Measurements from ENCODE around the gene KLF6. TPM values are rescaled to one million over a fixed set of nuclear protein-coding genes. Genes with fewer than 3 reads are reported as not detected.

The KLF6 gene
- total RNA-seq, 1 experiment from 2014 or later: 27.9 TPM

DNA sequence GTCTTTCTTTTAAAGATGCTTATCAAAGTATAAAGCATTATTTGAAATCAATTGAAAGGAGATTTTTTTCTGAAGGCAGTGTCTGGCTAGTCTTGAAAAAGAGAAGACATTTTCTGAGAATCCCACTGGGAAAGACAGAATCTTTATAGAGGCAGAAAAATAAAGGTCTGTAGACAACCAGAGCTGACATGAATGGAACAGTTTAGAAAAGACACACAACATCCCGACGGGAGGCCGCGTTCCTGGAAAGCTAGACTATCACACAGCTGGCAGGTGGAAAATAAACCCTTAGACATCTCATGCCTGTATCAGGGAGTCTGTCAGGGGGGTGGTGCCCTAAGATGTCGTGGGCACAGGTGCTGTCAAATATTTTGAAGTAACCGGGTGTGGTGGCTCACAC lies 48.0 kb upstream of the KLF6 start (continued):
- TF ChIP-seq ZNF396 (CRISPR knock-in tag; IDR thresholded peaks at IDR 0.05; ENCODE audit: borderline replicate concordance) (no peak), PRRX2 (CRISPR knock-in tag; IDR thresholded peaks at IDR 0.05) (no peak)

DNA sequence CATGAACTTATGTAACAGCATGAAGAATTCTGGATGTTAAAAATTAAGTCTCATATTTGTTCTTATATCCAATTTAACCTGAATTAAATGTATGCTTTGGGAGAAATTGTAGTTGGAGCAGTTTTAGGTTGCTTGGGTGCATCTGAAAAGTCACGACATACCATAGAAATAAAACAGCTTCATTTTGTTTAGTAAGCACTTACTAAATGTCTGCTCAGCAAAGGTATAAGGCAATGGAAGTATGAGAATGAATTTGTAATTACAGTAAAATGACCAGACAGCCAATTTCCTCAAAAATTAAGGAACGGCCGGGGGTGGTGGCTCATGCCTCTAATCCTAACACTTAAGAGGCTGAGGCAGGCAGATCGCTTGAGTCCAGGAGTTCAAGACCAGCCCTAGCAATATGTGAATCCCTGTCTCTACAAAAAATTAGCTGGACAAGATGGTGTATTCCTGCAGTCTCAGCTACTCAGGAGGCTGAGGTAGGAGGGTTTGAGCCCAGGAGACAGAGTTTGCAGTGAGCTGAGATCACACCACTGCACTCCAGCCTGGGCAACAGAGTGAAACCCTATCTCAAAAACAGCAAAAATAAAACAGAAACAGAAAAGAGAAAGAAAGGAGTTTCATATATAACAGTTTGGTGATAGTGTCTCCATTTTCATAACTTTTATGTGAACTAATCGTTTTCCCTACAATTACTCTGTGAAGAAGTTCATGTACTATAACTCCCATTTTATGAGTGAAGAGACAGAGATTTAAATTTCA lies 47.2 kb upstream of the KLF6 start:
- H3K4me3 Mint-ChIP-seq: no peak overlapping the region
- no peak for TF ChIP-seq GABPB1 (CRISPR knock-in tag; IDR thresholded peaks at IDR 0.05)
- TF ChIP-seq ZNF219 (CRISPR knock-in tag; IDR thresholded peaks at IDR 0.05; ENCODE audit: borderline replicate concordance): no peak
- TF ChIP-seq MYBL2 (CRISPR knock-in tag; IDR thresholded peaks at IDR 0.05): no peak
- no peak for TF ChIP-seq TP53 (CRISPR knock-in tag; IDR thresholded peaks at IDR 0.05)
- no peak for TF ChIP-seq SOX15 (CRISPR knock-in tag; IDR thresholded peaks at IDR 0.05)
- TF ChIP-seq, protein P1, sequence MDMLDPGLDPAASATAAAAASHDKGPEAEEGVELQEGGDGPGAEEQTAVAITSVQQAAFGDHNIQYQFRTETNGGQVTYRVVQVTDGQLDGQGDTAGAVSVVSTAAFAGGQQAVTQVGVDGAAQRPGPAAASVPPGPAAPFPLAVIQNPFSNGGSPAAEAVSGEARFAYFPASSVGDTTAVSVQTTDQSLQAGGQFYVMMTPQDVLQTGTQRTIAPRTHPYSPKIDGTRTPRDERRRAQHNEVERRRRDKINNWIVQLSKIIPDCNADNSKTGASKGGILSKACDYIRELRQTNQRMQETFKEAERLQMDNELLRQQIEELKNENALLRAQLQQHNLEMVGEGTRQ (CRISPR knock-in tag; IDR thresholded peaks at IDR 0.05): no peak
- no peak for TF ChIP-seq SP1 (CRISPR knock-in tag; conservative IDR thresholded peaks at IDR 0.05)
- TF ChIP-seq, protein P2, sequence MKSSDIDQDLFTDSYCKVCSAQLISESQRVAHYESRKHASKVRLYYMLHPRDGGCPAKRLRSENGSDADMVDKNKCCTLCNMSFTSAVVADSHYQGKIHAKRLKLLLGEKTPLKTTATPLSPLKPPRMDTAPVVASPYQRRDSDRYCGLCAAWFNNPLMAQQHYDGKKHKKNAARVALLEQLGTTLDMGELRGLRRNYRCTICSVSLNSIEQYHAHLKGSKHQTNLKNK (CRISPR knock-in tag; IDR thresholded peaks at IDR 0.05): no peak
- TF ChIP-seq, protein P3, sequence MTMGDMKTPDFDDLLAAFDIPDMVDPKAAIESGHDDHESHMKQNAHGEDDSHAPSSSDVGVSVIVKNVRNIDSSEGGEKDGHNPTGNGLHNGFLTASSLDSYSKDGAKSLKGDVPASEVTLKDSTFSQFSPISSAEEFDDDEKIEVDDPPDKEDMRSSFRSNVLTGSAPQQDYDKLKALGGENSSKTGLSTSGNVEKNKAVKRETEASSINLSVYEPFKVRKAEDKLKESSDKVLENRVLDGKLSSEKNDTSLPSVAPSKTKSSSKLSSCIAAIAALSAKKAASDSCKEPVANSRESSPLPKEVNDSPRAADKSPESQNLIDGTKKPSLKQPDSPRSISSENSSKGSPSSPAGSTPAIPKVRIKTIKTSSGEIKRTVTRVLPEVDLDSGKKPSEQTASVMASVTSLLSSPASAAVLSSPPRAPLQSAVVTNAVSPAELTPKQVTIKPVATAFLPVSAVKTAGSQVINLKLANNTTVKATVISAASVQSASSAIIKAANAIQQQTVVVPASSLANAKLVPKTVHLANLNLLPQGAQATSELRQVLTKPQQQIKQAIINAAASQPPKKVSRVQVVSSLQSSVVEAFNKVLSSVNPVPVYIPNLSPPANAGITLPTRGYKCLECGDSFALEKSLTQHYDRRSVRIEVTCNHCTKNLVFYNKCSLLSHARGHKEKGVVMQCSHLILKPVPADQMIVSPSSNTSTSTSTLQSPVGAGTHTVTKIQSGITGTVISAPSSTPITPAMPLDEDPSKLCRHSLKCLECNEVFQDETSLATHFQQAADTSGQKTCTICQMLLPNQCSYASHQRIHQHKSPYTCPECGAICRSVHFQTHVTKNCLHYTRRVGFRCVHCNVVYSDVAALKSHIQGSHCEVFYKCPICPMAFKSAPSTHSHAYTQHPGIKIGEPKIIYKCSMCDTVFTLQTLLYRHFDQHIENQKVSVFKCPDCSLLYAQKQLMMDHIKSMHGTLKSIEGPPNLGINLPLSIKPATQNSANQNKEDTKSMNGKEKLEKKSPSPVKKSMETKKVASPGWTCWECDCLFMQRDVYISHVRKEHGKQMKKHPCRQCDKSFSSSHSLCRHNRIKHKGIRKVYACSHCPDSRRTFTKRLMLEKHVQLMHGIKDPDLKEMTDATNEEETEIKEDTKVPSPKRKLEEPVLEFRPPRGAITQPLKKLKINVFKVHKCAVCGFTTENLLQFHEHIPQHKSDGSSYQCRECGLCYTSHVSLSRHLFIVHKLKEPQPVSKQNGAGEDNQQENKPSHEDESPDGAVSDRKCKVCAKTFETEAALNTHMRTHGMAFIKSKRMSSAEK (CRISPR knock-in tag; IDR thresholded peaks at IDR 0.05; ENCODE audit: borderline replicate concordance): no peak
- TF ChIP-seq, protein P4, sequence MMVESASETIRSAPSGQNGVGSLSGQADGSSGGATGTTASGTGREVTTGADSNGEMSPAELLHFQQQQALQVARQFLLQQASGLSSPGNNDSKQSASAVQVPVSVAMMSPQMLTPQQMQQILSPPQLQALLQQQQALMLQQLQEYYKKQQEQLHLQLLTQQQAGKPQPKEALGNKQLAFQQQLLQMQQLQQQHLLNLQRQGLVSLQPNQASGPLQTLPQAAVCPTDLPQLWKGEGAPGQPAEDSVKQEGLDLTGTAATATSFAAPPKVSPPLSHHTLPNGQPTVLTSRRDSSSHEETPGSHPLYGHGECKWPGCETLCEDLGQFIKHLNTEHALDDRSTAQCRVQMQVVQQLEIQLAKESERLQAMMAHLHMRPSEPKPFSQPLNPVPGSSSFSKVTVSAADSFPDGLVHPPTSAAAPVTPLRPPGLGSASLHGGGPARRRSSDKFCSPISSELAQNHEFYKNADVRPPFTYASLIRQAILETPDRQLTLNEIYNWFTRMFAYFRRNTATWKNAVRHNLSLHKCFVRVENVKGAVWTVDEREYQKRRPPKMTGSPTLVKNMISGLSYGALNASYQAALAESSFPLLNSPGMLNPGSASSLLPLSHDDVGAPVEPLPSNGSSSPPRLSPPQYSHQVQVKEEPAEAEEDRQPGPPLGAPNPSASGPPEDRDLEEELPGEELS (CRISPR knock-in tag; IDR thresholded peaks at IDR 0.05): no peak
- TF ChIP-seq, protein P5, sequence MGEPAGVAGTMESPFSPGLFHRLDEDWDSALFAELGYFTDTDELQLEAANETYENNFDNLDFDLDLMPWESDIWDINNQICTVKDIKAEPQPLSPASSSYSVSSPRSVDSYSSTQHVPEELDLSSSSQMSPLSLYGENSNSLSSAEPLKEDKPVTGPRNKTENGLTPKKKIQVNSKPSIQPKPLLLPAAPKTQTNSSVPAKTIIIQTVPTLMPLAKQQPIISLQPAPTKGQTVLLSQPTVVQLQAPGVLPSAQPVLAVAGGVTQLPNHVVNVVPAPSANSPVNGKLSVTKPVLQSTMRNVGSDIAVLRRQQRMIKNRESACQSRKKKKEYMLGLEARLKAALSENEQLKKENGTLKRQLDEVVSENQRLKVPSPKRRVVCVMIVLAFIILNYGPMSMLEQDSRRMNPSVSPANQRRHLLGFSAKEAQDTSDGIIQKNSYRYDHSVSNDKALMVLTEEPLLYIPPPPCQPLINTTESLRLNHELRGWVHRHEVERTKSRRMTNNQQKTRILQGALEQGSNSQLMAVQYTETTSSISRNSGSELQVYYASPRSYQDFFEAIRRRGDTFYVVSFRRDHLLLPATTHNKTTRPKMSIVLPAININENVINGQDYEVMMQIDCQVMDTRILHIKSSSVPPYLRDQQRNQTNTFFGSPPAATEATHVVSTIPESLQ (CRISPR knock-in tag; IDR thresholded peaks at IDR 0.05): no peak
- no peak for TF ChIP-seq GTF2I (CRISPR knock-in tag; conservative IDR thresholded peaks at IDR 0.05)
- TF ChIP-seq ZNF317 (CRISPR knock-in tag; IDR thresholded peaks at IDR 0.05; ENCODE audit: borderline replicate concordance, low read depth): no peak
- TF ChIP-seq, protein P6, sequence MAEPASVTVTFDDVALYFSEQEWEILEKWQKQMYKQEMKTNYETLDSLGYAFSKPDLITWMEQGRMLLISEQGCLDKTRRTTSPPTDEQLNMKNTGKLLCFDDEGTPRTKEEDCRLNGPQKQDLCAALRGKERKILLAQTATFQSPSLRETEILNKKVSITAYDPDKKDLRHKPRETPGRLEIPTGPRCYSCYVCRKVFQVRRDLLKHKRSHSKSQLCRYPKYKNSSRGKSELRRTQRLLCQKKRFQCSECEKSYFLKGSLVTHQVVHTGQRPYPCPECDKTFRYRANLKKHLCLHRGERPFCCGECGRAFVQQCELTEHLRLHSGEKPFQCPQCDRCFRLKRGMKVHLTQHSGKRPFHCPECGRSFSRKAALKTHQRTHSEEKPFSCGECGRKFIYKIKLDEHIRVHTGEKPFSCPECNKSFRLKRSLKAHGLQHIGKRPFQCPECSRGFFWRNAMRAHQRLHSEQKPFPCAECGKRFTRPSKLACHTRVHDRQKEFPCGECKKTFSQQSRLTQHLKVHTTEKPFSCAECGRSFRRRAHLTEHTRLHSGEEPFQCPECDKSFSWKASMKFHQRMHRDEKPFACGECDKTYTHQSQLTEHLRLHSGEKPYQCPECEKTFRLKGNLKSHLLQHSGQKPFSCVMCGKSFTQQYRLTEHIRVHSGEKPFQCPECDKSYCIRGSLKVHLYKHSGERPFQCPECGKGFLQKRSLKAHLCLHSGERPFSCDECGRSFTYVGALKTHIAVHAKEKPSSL (CRISPR knock-in tag; conservative IDR thresholded peaks at IDR 0.05): no peak
- TF ChIP-seq, protein P7, sequence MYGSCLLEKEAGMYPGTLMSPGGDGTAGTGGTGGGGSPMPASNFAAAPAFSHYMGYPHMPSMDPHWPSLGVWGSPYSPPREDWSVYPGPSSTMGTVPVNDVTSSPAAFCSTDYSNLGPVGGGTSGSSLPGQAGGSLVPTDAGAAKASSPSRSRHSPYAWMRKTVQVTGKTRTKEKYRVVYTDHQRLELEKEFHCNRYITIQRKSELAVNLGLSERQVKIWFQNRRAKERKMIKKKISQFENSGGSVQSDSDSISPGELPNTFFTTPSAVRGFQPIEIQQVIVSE (CRISPR knock-in tag; IDR thresholded peaks at IDR 0.05; ENCODE audit: borderline replicate concordance): no peak
- H3K27ac Mint-ChIP-seq: no peak overlapping the region
- H3K36me3 Mint-ChIP-seq: no peaks in the 10 kb centered on the region
- H3K9me3 Mint-ChIP-seq: no peaks in the 10 kb centered on the region
- no peaks in the 10 kb centered on the region for H3K27me3 Mint-ChIP-seq (ENCODE audit: low read depth)
- CTCF ChIA-PET: no interaction called here
- DNase-seq (ENCODE audit: low spot score): no peak
- no peak for ATAC-seq
- H3K4me1 Mint-ChIP-seq: peaks cover 45% of the 10 kb centered on the region
- POLR2A ChIA-PET: interaction anchor here (1.0 kb wide), 1 partner anchor 47 kb away, joined by 3 read pairs; the partner anchor contains the start of gene KLF6
